HEK293 (cell line): Measurements from ENCODE around the gene BFSP2.

Experiments used
- CTCF ChIA-PET: fragments of 350-600 bp; formaldehyde crosslinking; extraction: SDS; loops from one replicate; lab custom pipeline; 2021; ENCODE audit warnings: antibody characterized with exemption; lab: Yijun Ruan, JAX
- POLR2A ChIA-PET: fragments of 300-600 bp; formaldehyde crosslinking; extraction: SDS; loops from one replicate; lab custom pipeline; 2020; ENCODE audit warnings: antibody characterized with exemption, inconsistent platforms; lab: Yijun Ruan, JAX
- H3K27ac ChIP-seq: fragments of 200-500 bp; sonication (Bioruptor generic); 2 replicates; pipeline ENCODE4 v1.5.1; 2014; ENCODE audit warnings: low read depth, low read length, control low read depth, inconsistent platforms; ENCODE audit errors: extremely low read depth
- H3K36me3 ChIP-seq, 2 experiments: fragments of 200-500 bp in 1 of 2; sonication (Bioruptor generic) in 1 of 2; 1 replicate in 1 of 2; 2 replicates in 1 of 2; pipeline ENCODE4 v1.5.1; 2014 to 2017; ENCODE audit warnings: inconsistent platforms in 2 of 2, low read length in 2 of 2; ENCODE audit not compliant: control insufficient read depth in 2 of 2, insufficient read depth in 1 of 2
- H3K4me1 ChIP-seq: fragments of 200-500 bp; sonication (Bioruptor generic); 2 replicates; pipeline ENCODE4 v1.5.1; 2014; ENCODE audit warnings: mild to moderate bottlenecking, low read length, inconsistent platforms; ENCODE audit not compliant: control insufficient read depth, insufficient read depth
- H3K4me3 ChIP-seq: 2 replicates; pipeline ENCODE4 v1.5.1; 2011; ENCODE audit warnings: low read depth, mild to moderate bottlenecking, control low read depth, low read length, moderate library complexity
- H3K9me3 ChIP-seq: fragments of 200-500 bp; sonication (Bioruptor generic); 2 replicates; pipeline ENCODE4 v1.5.1; 2014; ENCODE audit warnings: low read depth, low read length, inconsistent platforms; ENCODE audit not compliant: control insufficient read depth, insufficient read depth
- ZBTB20 ChIP-seq: fragments of 450-650 bp; formaldehyde crosslinking; IDR thresholded peaks from 2 replicates; pipeline ENCODE4 v1.5.1; 2016; ENCODE audit warnings: missing biosample characterization, missing genetic modification characterization
- ZFHX2 ChIP-seq: fragments of 450-650 bp; formaldehyde crosslinking; conservative IDR thresholded peaks from 2 replicates; pipeline ENCODE4 v1.5.1; 2016; ENCODE audit warnings: missing biosample characterization, missing genetic modification characterization
- ZIC2 ChIP-seq: fragments of 450-650 bp; formaldehyde crosslinking; IDR thresholded peaks from 2 replicates; pipeline ENCODE4 v1.5.1; 2016; ENCODE audit warnings: missing biosample characterization, missing genetic modification characterization
- ZNF121 ChIP-seq: fragments of 450-650 bp; formaldehyde crosslinking; IDR thresholded peaks from 2 replicates; pipeline ENCODE4 v1.5.1; 2016; ENCODE audit warnings: missing biosample characterization, missing genetic modification characterization
- ZNF16 ChIP-seq: fragments of 450-650 bp; formaldehyde crosslinking; IDR thresholded peaks from 2 replicates; pipeline ENCODE4 v1.5.1; 2016; ENCODE audit warnings: low read depth, missing biosample characterization, missing genetic modification characterization
- ZNF184 ChIP-seq: fragments of 450-650 bp; IDR thresholded peaks from 2 replicates; pipeline ENCODE4 v1.5.1; 2018; ENCODE audit warnings: missing biosample characterization, mild to moderate bottlenecking, missing genetic modification characterization
- ZNF221 ChIP-seq: fragments of 450-650 bp; formaldehyde crosslinking; IDR thresholded peaks from 2 replicates; pipeline ENCODE4 v1.5.1; 2017; ENCODE audit warnings: missing biosample characterization, missing genetic modification characterization, borderline replicate concordance
- ZNF292 ChIP-seq: fragments of 450-650 bp; formaldehyde crosslinking; IDR thresholded peaks from 2 replicates; pipeline ENCODE4 v1.5.1; 2016; ENCODE audit warnings: low read depth, missing biosample characterization, missing genetic modification characterization, borderline replicate concordance
- ZNF302 ChIP-seq: fragments of 450-650 bp; formaldehyde crosslinking; IDR thresholded peaks from 2 replicates; pipeline ENCODE4 v1.5.1; 2016; ENCODE audit warnings: missing biosample characterization, missing genetic modification characterization, low read depth
- ZNF311 ChIP-seq: fragments of 450-650 bp; formaldehyde crosslinking; IDR thresholded peaks from 2 replicates; pipeline ENCODE4 v1.5.1; 2017; ENCODE audit warnings: missing biosample characterization, missing genetic modification characterization, borderline replicate concordance
- ZNF324 ChIP-seq: fragments of 450-650 bp; formaldehyde crosslinking; IDR thresholded peaks from 2 replicates; pipeline ENCODE4 v1.5.1; 2016; ENCODE audit warnings: missing biosample characterization, missing genetic modification characterization
- ZNF391 ChIP-seq: fragments of 450-650 bp; formaldehyde crosslinking; IDR thresholded peaks from 2 replicates; pipeline ENCODE4 v1.5.1; 2016; ENCODE audit warnings: low read depth, missing biosample characterization, missing genetic modification characterization, borderline replicate concordance
- ZNF416 ChIP-seq: fragments of 450-650 bp; formaldehyde crosslinking; IDR thresholded peaks from 2 replicates; pipeline ENCODE4 v1.5.1; 2016; ENCODE audit warnings: missing biosample characterization, missing genetic modification characterization
- ZNF426 ChIP-seq: fragments of 450-650 bp; formaldehyde crosslinking; IDR thresholded peaks from 2 replicates; pipeline ENCODE4 v1.5.1; 2017; ENCODE audit warnings: missing biosample characterization, missing genetic modification characterization, mild to moderate bottlenecking, inconsistent platforms, moderate library complexity
- ZNF501 ChIP-seq: fragments of 450-650 bp; formaldehyde crosslinking; IDR thresholded peaks from 2 replicates; pipeline ENCODE4 v1.5.1; 2016; ENCODE audit warnings: missing biosample characterization, missing genetic modification characterization
- ZNF626 ChIP-seq: fragments of 450-650 bp; sonication (Bioruptor Pico); formaldehyde crosslinking; IDR thresholded peaks from 2 replicates; pipeline ENCODE4 v1.5.1; 2018; ENCODE audit warnings: missing biosample characterization, missing genetic modification characterization, inconsistent platforms
- ZNF654 ChIP-seq: fragments of 450-650 bp; formaldehyde crosslinking; IDR thresholded peaks from 2 replicates; pipeline ENCODE4 v1.5.1; 2016; ENCODE audit warnings: low read depth, missing biosample characterization, missing genetic modification characterization
- ZNF660 ChIP-seq: fragments of 450-650 bp; IDR thresholded peaks from 2 replicates; pipeline ENCODE4 v1.5.1; 2018; ENCODE audit warnings: missing biosample characterization, mild to moderate bottlenecking, missing genetic modification characterization
- ZNF707 ChIP-seq: fragments of 450-650 bp; formaldehyde crosslinking; IDR thresholded peaks from 2 replicates; pipeline ENCODE4 v1.5.1; 2016; ENCODE audit warnings: missing biosample characterization, missing genetic modification characterization
- ZNF785 ChIP-seq: fragments of 450-650 bp; formaldehyde crosslinking; IDR thresholded peaks from 2 replicates; pipeline ENCODE4 v1.5.1; 2016; ENCODE audit warnings: missing biosample characterization, missing genetic modification characterization
- ZNF830 ChIP-seq: fragments of 450-650 bp; IDR thresholded peaks from 2 replicates; pipeline ENCODE4 v1.5.0; 2018; ENCODE audit warnings: missing biosample characterization, missing genetic modification characterization, low read depth, mild to moderate bottlenecking, moderate library complexity
- ZNF837 ChIP-seq: fragments of 450-650 bp; formaldehyde crosslinking; IDR thresholded peaks from 2 replicates; pipeline ENCODE4 v1.5.1; 2016; ENCODE audit warnings: missing biosample characterization, missing genetic modification characterization
- TF ChIP-seq, protein P1 (sequence below): fragments of 450-650 bp; formaldehyde crosslinking; IDR thresholded peaks from 2 replicates; pipeline ENCODE4 v1.5.1; 2016; ENCODE audit warnings: missing biosample characterization, missing genetic modification characterization

The BFSP2 gene

DNA sequence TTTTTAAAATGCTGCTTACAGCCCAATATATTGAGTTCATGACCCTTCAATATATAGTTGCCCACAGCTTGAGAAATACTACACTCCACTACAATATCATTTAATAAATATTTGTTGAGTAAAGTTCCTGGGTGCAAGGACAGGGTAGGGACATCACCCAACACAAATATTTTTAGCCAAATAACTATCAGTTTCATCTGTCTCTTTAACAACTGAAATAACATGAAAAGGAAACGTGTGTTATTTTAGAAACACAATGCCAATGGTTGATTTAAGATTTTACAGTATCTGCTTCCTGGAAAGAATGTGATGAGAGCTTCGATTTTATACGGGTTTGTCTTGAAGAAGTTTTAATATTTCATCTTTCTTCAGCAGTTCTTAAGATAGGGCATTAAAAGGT lies 106.0 kb downstream of the BFSP2 start:
- POLR2A ChIA-PET = no interaction called here
- TF ChIP-seq ZNF184 (tag by site-specific recombination) (no peak), ZNF292 (tag by site-specific recombination) (no peak), ZNF660 (no peak)
- TF ChIP-seq, protein P1, sequence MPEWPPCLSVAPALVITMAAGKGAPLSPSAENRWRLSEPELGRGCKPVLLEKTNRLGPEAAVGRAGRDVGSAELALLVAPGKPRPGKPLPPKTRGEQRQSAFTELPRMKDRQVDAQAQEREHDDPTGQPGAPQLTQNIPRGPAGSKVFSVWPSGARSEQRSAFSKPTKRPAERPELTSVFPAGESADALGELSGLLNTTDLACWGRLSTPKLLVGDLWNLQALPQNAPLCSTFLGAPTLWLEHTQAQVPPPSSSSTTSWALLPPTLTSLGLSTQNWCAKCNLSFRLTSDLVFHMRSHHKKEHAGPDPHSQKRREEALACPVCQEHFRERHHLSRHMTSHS (tag by site-specific recombination) = no peak
- CTCF ChIA-PET = no interaction called here
- H3K36me3 ChIP-seq = no peaks in the 10 kb centered on the region
- H3K27ac ChIP-seq = no peak overlapping the region
- H3K4me3 ChIP-seq = no peak overlapping the region
- no peaks in the 10 kb centered on the region for H3K4me1 ChIP-seq
- no peaks in the 10 kb centered on the region for H3K9me3 ChIP-seq

- Histone ChIP-seq H3K9me3 (no peaks in the 10 kb centered on the region), H3K4me1 (no peaks in the 10 kb centered on the region), H3K36me3 (no peaks in the 10 kb centered on the region), H3K4me3 (no peak overlapping the region), H3K27ac (no peak overlapping the region)
- CTCF ChIA-PET = interaction anchor here (0.6 kb wide), 2 partner anchors 236 to 778 kb away, joined by 3 read pairs; no protein-coding TSS in a partner anchor
- TF ChIP-seq ZNF311 (tag by site-specific recombination) (no peak), ZBTB20 (tag by site-specific recombination) (no peak), ZNF830 (tag by site-specific recombination) (no peak), ZNF391 (tag by site-specific recombination) (no peak), ZIC2 (tag by site-specific recombination) (no peak), ZNF416 (tag by site-specific recombination) (no peak), ZNF121 (tag by site-specific recombination) (no peak), ZNF302 (tag by site-specific recombination) (no peak), ZNF501 (tag by site-specific recombination) (no peak), ZNF221 (tag by site-specific recombination) (no peak), ZFHX2 (tag by site-specific recombination) (no peak), ZNF837 (tag by site-specific recombination) (no peak)
- POLR2A ChIA-PET = no interaction called here
Measured at GRCh38 chr3:133506215-133506901, 106.5 kb downstream of the BFSP2 start.

GRCh38 chr3:133509488-133509887 lies 109.6 kb downstream of the BFSP2 start:
- no peaks in the 10 kb centered on the region for H3K4me1 ChIP-seq
- no peak for TF ChIP-seq ZNF16 (tag by site-specific recombination)
- TF ChIP-seq ZNF324 = no peak
- TF ChIP-seq ZNF654 (tag by site-specific recombination) = no peak
- TF ChIP-seq ZNF626 (tag by site-specific recombination) = no peak
- no peak for TF ChIP-seq ZNF426 (tag by site-specific recombination)
- TF ChIP-seq ZNF707 (tag by site-specific recombination) = no peak
- TF ChIP-seq ZNF785 (tag by site-specific recombination) = no peak
- TF ChIP-seq, all 188 proteins: peak for 0
- H3K27ac ChIP-seq = no peak overlapping the region
- H3K4me3 ChIP-seq = no peak overlapping the region
- ChIA-PET CTCF (no interaction called here), POLR2A (no interaction called here)
- H3K36me3 ChIP-seq = no peaks in the 10 kb centered on the region
- H3K9me3 ChIP-seq = no peaks in the 10 kb centered on the region
